Activated CD8-positive, alpha-beta memory T cell treated with anti-CD3 and anti-CD28 coated beads, Interleukin-2, amount 50 U/mL, for 24 hours (primary cell): Measurements from ENCODE around the gene RAB24.
"Not testable (repeated sequence)": the region's sequence is repeated elsewhere in the genome, so short reads cannot be mapped to it uniquely, and the experiment has no call there.

Source experiments
- DNase-seq: peaks from one replicate; pipeline ENCODE4 v3.0.0-alpha.2; 2020; ENCODE audit errors: extremely low read depth

The RAB24 gene

DNA sequence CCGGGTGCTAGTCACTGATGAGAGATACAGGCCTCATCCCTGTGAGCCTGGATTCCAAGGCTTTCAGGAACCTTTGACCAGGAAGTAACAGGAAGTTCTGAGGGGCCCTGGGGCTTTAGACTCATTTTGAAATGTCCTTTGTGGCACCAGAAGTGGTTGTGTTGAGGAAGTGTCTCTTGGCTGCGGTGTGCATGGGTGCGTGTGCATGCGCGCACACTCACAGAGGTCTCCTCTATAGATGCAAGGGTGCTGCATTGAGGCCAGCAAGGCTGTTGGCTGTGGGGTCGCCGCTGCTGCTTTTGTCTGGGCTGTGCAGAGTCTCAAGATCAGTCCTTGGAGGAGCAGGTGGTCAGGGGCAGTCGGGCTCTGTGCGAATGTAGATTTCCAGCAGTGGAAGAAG, 7.6 kb downstream of the RAB24 start:
- no peak for DNase-seq

DNA sequence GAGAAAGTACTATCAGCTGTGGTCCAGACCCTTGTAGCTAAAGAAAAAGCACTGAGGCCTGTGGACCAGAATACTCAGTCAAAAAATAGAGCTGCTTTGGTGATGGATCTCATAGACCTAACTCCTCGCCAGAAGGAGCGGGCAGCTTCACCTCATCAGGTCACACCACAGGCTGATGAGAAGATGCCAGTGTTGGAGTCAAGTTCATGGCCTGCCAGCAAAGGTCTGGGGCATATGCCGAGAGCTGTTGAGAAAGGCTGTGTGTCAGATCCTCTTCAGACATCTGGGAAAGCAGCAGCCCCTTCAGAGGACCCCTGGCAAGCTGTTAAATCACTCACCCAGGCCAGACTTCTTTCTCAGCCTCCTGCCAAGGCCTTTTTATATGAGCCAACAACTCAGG, 8.9 kb downstream of the RAB24 start:
- DNase-seq, result no peak

DNA sequence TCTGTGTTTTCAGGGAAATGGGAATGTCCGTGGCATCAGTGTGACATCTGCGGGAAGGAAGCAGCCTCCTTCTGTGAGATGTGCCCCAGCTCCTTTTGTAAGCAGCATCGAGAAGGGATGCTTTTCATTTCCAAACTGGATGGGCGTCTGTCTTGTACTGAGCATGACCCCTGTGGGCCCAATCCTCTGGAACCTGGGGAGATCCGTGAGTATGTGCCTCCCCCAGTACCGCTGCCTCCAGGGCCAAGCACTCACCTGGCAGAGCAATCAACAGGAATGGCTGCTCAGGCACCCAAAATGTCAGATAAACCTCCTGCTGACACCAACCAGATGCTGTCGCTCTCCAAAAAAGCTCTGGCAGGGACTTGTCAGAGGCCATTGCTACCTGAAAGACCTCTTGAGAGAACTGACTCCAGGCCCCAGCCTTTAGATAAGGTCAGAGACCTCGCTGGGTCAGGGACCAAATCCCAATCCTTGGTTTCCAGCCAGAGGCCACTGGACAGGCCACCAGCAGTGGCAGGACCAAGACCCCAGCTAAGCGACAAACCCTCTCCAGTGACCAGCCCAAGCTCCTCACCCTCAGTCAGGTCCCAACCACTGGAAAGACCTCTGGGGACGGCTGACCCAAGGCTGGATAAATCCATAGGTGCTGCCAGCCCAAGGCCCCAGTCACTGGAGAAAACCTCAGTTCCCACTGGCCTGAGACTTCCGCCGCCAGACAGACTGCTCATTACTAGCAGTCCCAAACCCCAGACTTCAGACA, 9.5 kb downstream of the RAB24 start:
- no peak for DNase-seq

DNA sequence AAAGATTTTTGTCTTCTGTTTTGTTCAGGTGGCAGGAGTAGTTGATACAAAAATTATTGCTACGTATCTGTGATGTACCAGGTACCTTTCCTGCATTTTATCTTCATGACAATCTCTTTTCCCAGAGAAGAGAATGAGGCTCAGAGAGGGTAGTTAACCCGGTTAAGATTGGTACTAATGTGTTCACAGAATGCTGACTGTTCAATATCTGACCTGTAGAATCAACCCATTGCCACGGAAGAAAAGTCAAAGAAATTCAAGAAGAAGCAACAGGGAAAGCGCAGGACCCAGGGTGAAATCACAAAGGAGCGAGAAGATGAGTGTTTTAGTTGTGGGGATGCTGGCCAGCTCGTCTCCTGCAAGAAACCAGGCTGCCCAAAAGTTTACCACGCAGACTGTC, 11.8 kb downstream of the RAB24 start:
- DNase-seq, result no peak

DNA sequence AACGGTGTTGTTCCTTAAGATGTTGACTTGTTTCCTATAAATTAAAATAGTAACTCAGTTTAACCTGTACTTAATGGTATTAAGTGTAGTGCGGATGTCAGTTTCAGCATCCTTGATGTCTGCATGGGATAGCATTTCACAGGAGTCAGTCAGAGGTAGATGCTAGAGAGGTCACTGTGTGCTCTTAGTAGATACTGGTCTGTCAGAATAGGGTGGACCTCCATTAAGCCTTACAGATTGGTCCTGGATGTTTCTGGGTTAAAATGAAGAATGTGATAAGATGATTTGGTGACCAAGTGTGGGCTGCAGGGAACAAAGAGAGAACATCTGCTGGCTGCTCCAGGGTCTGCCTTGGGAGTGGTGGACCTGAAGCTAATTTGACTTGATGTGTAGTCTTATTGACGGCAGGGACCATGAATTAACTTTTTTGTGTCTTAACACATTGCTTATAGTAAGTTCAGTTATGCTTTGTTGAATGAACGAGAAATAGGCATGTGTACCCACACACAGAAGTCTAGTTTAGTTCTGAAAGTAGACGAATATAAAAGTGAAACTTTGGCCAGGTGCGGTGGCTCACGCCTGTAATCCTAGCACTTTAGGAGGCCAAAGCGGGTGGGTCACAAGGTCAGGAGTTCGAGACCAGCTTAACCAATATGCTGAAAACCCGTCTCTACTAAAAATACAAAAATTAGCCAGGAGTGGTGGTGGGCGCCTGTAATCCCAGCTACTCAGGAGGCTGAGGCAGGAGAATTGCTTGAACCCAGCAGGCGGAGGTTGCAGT, 12.5 kb downstream of the RAB24 start:
- DNase-seq, result no peak

DNA sequence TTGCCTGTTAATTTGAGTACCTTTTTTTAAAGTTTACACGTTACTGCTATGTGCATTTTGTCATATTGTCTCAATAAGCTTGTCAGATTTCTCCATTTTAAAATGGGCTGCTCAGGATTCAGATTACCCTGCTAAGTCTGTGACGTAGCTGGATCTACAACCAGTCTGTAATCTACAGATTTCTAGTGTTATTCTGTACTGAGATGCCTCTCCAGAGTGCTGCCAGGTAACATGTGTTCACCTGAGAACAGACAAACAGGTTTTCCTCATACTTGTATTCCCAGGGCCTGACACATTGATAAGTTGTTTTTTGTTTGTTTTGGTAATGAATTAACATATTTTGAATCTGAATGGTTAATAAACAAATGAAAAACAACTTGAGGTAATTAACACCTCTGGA, 15.3 kb downstream of the RAB24 start:
- DNase-seq, result no peak

DNA sequence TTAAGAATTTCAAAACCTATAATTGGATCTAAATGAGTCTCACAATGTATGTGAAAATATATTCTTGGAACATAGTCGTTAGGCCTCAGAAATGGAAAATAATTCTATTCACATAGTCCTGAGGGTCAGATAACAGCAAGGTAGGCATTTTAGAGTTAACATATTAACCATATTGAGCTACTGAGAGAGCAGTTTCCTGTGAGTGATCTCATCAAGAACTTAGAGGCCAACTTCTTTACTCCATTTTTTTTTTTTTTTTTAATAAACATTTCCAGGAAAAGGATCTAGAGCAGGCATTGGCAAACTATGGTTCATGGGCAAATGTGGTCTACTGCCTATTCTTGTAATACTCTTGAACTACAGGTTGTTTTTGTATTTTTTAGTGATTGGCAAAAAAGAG, 26.6 kb downstream of the RAB24 start:
- DNase-seq, result no peak

DNA sequence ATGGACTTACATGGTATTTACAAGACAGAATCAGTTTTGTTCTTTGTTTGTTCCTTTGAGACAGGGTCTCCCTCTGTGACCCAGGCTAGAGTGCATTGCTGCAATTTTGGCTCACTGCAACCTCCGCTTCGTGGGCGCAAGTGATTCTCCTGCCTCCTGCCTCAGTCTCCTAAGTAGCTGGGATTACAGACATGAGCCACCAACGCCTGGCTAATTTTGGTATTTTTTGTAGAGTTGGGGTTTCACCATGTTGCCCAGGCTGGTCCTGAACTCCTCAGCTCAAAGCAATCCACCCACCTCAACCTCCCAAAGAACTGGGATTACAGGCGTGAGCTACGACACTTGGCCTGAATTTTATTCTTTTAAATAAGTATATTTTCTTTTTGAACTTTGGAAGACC, 27.6 kb downstream of the RAB24 start:
- DNase-seq, result no peak

DNA sequence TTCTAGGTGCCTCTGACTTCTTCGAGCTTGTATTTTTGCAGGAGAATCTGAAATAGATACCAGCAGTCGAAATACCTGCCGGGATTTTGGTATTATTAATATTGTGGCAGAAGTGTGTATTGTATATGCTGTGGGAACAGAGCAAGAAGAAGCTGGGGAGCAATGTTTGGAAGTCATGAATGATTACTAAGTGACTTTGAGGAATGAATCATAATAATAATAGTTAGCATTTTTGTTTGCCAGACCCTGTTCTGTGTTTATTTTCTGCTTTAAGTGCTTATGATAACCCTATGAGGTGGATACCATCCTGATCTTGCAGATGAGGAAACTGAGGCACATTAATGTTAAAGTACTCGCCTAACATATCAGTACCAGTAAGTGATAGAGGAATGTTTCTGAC, 32.4 kb downstream of the RAB24 start:
- no peak for DNase-seq

DNA sequence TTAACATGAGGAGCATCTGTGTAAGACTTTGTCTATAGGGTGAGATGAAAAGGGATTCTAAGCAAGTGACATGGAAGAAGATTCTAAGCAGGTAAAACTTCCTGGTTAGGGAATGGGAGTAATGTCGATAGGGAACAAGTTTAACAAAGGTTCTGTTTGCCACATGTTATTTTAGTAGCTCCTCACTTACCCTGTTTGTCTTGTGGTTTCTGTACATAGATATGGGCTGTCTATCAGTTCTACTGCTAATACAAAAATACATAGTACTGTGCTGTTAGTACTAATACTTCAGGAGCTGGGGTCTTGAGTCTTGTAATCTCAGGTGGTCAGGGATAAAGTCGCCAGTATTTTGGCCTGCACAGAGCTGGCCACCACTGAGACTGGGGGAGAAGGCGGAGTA, 32.9 kb downstream of the RAB24 start:
- DNase-seq, result no peak

DNA sequence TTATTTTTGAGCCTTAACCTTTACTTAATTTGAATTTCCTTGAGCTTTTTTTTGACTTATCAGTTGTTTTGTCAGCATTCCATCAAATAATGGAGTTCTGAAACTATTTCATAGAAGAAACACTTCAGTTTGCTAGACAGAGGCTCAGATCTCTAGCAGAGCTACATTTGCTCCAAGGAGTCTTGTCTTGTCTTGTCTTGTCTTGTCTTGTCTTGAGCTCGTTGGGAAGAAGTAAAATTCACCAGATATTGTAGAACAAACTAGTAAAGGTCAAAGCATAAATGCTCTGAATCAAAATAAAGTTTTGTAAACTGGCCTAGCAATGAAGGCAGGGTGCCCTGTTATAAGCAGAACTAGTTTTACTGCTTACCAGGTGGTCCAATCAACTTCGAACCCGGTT, 33.5 kb downstream of the RAB24 start:
- DNase-seq, result no peak

DNA sequence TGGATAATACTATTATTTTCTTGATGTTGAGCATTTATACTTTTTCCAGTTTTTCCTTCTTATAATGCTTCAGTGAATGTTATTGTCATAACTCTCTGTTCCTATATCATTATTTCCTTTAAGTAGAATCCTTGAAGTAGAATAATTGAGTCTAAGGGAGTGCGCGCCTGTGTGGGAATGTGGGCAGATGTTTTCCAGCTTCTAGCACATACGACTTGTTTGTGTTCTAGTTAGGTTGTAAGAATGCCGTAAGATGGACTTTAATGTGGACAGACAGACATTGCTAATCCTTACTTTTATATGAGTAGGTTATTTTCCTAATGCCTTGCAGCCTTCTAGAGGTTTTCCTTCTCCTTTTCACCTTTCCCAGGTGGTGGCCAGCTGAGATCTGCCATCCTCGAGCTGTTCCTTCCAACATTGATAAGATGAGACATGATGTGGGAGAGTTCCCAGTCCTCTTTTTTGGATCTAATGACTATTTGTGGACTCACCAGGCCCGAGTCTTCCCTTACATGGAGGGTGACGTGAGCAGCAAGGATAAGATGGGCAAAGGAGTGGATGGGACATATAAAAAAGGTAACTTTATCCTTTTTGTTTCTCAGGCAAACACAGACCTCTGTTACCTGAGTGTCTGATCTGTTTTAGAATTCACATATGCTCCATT, 34.2 kb downstream of the RAB24 start:
- DNase-seq, result no peak

DNA sequence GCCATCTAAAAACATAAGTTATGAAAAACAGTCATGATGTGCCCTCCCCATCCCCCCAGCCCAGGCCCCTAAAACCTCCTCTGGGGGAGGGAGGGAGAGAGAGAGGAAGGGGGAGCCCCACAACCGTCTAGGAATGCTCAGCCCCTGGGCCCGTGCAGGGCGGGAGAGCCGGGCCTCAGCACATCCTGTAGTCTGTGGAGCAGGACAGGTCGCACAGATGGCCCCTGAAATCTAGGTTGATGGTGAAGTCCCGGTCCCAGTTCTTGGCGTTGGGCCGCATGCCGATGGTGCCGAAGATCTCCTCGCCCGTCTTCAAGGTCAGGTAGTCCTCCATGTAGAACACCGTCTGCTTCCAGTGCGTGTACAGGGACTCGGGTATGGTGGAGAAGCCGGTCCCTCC, 38.1 kb downstream of the RAB24 start:
- no peak for DNase-seq

DNA sequence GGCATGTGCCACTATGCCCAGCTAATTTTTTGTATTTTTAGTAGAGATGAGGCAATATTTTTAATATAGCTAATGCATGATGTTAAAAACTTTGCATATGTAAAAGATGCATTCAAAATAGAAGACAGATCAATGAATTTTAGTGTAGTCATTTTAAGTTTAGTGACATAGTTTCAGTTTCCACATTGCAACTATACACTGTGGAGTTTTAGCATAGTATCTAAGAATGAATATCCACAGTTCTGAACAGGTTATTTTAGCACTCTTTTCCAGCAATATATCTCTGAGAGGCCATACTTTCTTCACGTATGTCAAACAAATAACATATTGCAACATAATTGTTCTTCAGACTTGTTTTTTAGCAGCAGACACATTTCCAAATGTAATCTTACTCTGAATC, 39.3 kb downstream of the RAB24 start:
- no peak for DNase-seq

DNA sequence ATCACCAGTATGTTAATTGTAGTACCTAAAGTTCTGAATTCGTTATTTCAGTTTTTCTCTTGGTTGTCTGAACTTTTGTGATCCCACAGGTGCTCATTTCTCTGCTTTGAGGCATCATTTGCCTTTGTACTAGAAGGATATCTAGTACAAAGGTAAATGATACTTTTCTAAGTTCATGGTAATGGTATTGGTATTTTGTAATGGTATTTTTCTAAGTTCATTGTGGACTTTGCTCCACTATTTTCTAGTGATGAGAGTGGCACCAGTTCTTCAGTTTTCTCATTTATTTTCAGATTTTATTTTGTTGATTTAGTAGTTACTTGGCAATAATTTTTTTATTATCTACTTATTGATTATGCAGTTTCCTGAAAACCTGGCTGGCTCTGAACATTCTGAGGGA, 42.0 kb downstream of the RAB24 start:
- no peak for DNase-seq

DNA sequence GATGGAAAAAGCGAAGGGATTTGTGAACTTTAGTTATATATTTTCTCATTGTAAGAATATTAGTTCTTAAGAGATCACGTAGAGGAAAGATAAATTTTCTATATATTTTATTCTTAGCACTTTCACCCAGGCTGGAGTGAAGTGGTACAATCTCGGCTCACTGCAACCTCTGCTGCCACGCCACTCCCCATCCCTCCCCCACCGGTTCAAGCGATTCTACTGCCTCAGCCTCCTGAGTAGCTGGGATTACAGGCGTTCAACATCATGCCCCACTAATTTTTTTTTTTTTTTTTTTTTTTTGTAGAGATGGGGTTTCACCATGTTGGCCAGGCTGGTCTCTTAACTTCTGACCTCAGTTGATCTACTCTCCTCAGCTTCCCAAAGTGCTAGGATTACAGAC, 42.6 kb downstream of the RAB24 start:
- no peak for DNase-seq

DNA sequence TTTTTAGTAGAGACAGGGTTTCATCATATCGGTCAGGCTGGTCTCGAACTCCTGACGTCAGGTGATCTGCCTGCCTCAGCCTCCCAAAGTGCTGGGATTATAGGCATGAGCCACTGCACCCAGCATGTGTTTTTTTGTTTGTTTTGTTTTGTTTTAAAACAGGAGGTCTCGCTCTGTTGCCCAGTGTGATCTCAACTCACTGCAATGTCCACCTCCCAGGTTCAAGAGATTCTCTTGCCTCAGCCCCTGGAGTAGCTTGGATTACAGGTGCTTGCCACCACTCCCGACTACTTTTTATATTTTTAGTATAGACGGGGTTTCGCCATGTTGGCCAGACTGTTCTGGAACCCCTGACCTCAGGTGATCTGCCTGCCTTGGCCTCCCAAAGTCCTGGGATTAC, 44.8 kb downstream of the RAB24 start:
- not testable (repeated sequence) for DNase-seq

DNA sequence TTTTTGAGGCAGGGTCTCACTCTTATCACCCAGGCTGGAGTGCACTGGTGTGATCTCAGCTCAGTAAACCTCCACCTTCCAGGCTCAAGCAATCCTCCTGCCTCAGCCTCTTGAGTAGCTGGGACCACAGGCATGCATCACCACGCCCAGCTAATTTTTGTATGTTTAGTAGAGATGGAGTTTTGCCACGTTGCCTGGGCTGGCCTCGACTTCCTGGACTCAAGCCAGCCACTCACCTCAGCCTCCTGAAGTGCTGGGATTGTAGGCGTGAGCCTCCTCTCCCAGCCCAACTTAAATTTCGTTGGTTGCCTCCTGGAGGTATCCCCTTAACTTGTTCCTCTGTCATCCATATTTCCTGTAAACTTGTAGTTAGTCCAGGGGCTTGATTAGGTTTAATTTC, 47.2 kb downstream of the RAB24 start:
- DNase-seq, result no peak

DNA sequence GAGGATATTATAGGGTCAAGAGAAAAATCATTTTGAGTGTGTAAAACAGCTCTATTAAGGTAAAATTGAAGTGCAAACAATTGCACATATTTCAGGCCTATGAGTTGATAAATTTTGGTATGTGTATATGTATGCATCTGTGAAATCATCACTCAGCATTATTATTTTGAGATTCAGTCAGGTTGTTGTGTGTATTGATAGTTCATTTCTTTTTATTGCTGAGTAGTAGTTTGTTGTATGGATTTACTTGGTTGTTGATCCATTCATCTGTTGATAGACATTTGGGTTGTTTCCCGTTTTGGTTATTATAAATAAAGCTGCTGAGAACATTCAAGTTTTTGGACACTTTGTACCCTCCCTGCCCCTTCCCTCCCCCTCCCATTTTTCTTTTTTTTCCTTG, 50.3 kb downstream of the RAB24 start:
- DNase-seq, result no peak
